ENCODE data around the gene RB1. TPM values are rescaled to one million over a fixed set of nuclear protein-coding genes. Genes with fewer than 3 reads are reported as not detected.

The RB1 gene
- total and polyA plus RNA-seq, 9 of the 15 experiments (the other 6 are each of a cell fraction or from before 2014, with no cell fraction given) = 5.0 to 23.8 (median 17.9) TPM

DNA sequence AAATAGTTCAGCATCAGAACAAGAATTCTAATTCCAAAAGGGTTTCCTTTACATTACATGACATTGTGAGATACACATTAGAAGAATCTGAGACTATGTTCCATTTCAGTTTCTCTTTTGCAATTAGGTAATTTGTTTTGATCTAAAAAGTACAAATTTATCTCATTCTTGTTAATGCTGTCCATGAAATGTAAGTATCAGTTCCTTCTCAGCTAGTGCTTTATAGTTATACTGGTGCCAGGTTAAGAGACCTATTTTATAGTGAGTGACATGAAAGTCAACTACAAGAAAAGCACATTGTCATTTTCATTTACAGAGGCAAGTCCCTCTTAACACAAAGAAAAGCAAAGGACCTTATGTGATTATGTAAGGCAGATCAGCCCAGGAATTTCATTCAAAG lies 185.4 kb downstream of the RB1 start (continued):
- no peak for TF ChIP-seq POLR2AphosphoS2 (IDR thresholded peaks at IDR 0.05; ENCODE audit: low read length)
- no peak for TF ChIP-seq SRSF1 (IDR thresholded peaks at IDR 0.05; ENCODE audit: low read depth, low read length)
- no peak for TF ChIP-seq TAF9B (IDR thresholded peaks at IDR 0.05; ENCODE audit: partially characterized antibody)
- no peak for TF ChIP-seq ZC3H4 (CRISPR knock-in tag; IDR thresholded peaks at IDR 0.05; ENCODE audit: borderline replicate concordance)
- TF ChIP-seq, protein P1, sequence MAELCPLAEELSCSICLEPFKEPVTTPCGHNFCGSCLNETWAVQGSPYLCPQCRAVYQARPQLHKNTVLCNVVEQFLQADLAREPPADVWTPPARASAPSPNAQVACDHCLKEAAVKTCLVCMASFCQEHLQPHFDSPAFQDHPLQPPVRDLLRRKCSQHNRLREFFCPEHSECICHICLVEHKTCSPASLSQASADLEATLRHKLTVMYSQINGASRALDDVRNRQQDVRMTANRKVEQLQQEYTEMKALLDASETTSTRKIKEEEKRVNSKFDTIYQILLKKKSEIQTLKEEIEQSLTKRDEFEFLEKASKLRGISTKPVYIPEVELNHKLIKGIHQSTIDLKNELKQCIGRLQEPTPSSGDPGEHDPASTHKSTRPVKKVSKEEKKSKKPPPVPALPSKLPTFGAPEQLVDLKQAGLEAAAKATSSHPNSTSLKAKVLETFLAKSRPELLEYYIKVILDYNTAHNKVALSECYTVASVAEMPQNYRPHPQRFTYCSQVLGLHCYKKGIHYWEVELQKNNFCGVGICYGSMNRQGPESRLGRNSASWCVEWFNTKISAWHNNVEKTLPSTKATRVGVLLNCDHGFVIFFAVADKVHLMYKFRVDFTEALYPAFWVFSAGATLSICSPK (IDR thresholded peaks at IDR 0.05; ENCODE audit: borderline replicate concordance) = no peak

DNA sequence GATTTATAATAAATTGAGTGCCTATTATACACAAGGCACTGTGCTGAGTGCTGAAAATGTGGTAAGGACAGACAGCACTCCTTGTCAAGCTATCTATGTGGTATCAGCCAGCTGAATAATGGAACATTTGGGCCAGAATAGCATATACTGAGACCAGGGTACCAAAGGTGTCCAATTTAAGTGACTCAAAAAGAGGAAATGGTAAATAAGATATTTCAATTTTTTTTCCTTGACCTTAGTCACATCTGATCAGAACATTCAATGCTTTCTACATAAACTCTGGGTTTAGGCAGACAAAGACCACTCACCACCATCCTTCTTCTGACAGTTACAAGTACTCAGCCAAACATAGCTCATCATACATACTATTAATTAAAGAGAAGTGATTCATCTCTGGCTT lies 186.1 kb downstream of the RB1 start:
- Histone ChIP-seq H3K4me2 (ENCODE audit: insufficient read depth, low read length) (no peak overlapping the region), H3K4me3 (no peak overlapping the region), H3K9me3 (replicated peaks; ENCODE audit: control insufficient read depth, insufficient read depth, low read depth, low read length) (no peaks in the 10 kb centered on the region), H3K9ac (ENCODE audit: insufficient read depth in 1 of 2, low read depth in 2 of 2, low read length in 2 of 2) (no peak overlapping the region), H3K36me3 (ENCODE audit: control insufficient read depth, insufficient read depth, low read length) (no peaks in the 10 kb centered on the region), H4K20me1 (replicated peaks; ENCODE audit: control insufficient read depth, insufficient read depth, low read length) (no peaks in the 10 kb centered on the region), H3K27me3 (ENCODE audit: control insufficient read depth in 2 of 2, insufficient read depth in 2 of 2, low read length in 2 of 2) (no peaks in the 10 kb centered on the region), H3K79me2 (ENCODE audit: control insufficient read depth, insufficient read depth, low read length) (no peaks in the 10 kb centered on the region), H3K9me1 (ENCODE audit: control insufficient read depth, insufficient read depth, low read length) (no peaks in the 10 kb centered on the region), H3K4me1 (replicated peaks in 1 of 2; ENCODE audit: control insufficient read depth in 2 of 2, insufficient read depth in 2 of 2, low read length in 2 of 2) (peaks cover 0 to 6% of the 10 kb centered on the region in 2 experiments; a peak in 2 of 5 replicates), H3K27ac (ENCODE audit: extremely low read depth, low read depth, low read length) (no peak overlapping the region), H2AFZ (ENCODE audit: low read depth, low read length) (no peak overlapping the region)
- no peak for FAIRE-seq
- ChIA-PET CTCF (ENCODE audit: low intra/inter-chr PET ratio) (no interaction called here), POLR2A (no interaction called here)
- in situ Hi-C loops (cut with MboI) (no loop called here), intact Hi-C loops (cut with micrococcal nuclease) (no loop called here)
- TF ChIP-seq MYNN (IDR thresholded peaks at IDR 0.05) (no peak), MYNN (CRISPR knock-in tag; IDR thresholded peaks at IDR 0.05) (no peak), ZNF274 (IDR thresholded peaks at IDR 0.05; ENCODE audit: borderline replicate concordance, low read depth, low read length) (no peak), ATF3 (IDR thresholded peaks at IDR 0.05) (no peak), ATF3 (CRISPR knock-in tag; conservative IDR thresholded peaks at IDR 0.05) (no peak), ZNF717 (CRISPR knock-in tag; IDR thresholded peaks at IDR 0.05) (no peak), FOS (IDR thresholded peaks at IDR 0.05; ENCODE audit: extremely low read depth, insufficient read length) (no peak), ZNF764 (CRISPR knock-in tag; IDR thresholded peaks at IDR 0.05; ENCODE audit: low read depth) (no peak), ZBTB49 (CRISPR knock-in tag; IDR thresholded peaks at IDR 0.05; ENCODE audit: borderline replicate concordance) (no peak), PATZ1 (CRISPR knock-in tag; IDR thresholded peaks at IDR 0.05; ENCODE audit: borderline replicate concordance) (no peak), DLX4 (CRISPR knock-in tag; IDR thresholded peaks at IDR 0.05) (no peak)
- DNase-seq (ENCODE audit: extremely low read depth in 1 of 4, low spot score in 3 of 4) = no peak
- BruUV-seq (replicated peaks) = no TSS peak
- ATAC-seq = no peak

All from K562 (cell line).